ENCODE measurements around the gene MACROD2. TPM values are rescaled to one million over a fixed set of nuclear protein-coding genes. Genes with fewer than 3 reads are reported as not detected.

The MACROD2 gene
- total and polyA plus RNA-seq, 2 of the 4 experiments (the other 2 are of a cell fraction): not detected

- POLR2A ChIA-PET (ENCODE audit: unreplicated experiment): no interaction called here
- CTCF ChIA-PET: no interaction called here
- in situ Hi-C loops (cut with MboI; ENCODE audit: low sequenced_read_pairs): no loop called here
Observed at GRCh38 chr20:15918631-15919030, 1923.3 kb downstream of the MACROD2 start.

More at GRCh38 chr20:15918631-15919030, 1923.3 kb downstream of the MACROD2 start:
- no peak overlapping the region for H4K5ac ChIP-seq (ENCODE audit: low read depth, low read length)
- no TSS peak for BruUV-seq (replicated peaks)
- no peak overlapping the region for H2BK15ac ChIP-seq (ENCODE audit: low read depth, low read length)
- H3K9ac ChIP-seq (ENCODE audit: low read depth, low read length): no peak overlapping the region
- no peak overlapping the region for H3K4ac ChIP-seq (ENCODE audit: low read depth, low read length)
- H3K18ac ChIP-seq (ENCODE audit: low read depth, low read length): no peak overlapping the region
- H3K9me1 ChIP-seq (ENCODE audit: insufficient read depth, low read length): no peaks in the 10 kb centered on the region
- DNase-seq (no peak), ATAC-seq (ENCODE audit: low read depth) (no peak)
- H3K4me1 ChIP-seq (ENCODE audit: control insufficient read depth, insufficient read depth, low read length): no peaks in the 10 kb centered on the region
- TF ChIP-seq CHD1 (IDR thresholded peaks at IDR 0.05; ENCODE audit: low read depth, low read length) (no peak), USF2 (IDR thresholded peaks at IDR 0.05; ENCODE audit: low read depth, low read length) (no peak), FOS (IDR thresholded peaks at IDR 0.05; ENCODE audit: low read depth, low read length) (no peak), MAZ (IDR thresholded peaks at IDR 0.05; ENCODE audit: borderline replicate concordance, low read depth, low read length) (no peak), POLR2A (IDR thresholded peaks at IDR 0.05; ENCODE audit: low read depth, low read length) (no peak), CEBPB (IDR thresholded peaks at IDR 0.05; ENCODE audit: low read depth, low read length) (no peak)
- intact Hi-C loops (cut with micrococcal nuclease): no loop called here
- H2AFZ ChIP-seq (replicated peaks; ENCODE audit: low read length, poor library complexity): no peak overlapping the region
- no peak overlapping the region for H4K8ac ChIP-seq (ENCODE audit: low read depth in 2 of 2, low read length in 2 of 2)
- H3K9me3 ChIP-seq (ENCODE audit: control insufficient read depth, insufficient read depth, low read length): peaks cover 4% of the 10 kb centered on the region; the same call in 1 of the 2 replicates
- no peak overlapping the region for H3K14ac ChIP-seq (replicated peaks; ENCODE audit: low read depth, low read length)
- no peak overlapping the region for H4K91ac ChIP-seq (ENCODE audit: insufficient read depth, low read depth, low read length)
- H3K4me2 ChIP-seq (ENCODE audit: low read depth, low read length): no peak overlapping the region
- H3K56ac ChIP-seq (ENCODE audit: extremely low read depth, insufficient read depth, low read length): no peak overlapping the region
- no peak overlapping the region for H3K23ac ChIP-seq (ENCODE audit: low read depth, low read length)
- H2BK20ac ChIP-seq (ENCODE audit: low read depth, low read length): no peak overlapping the region
- H2AK5ac ChIP-seq (ENCODE audit: low read depth, low read length): no peak overlapping the region
- dilution Hi-C loops (cut with HindIII; ENCODE audit: low sequenced_read_pairs, unreplicated experiment): no loop called here
- no peak overlapping the region for H3K27ac ChIP-seq (ENCODE audit: insufficient read depth, low read length)
- WGBS, 2 experiments (ENCODE audit: extremely low coverage in 2 of 2, insufficient read length in 1 of 2): no CpG with 5 or more reads among the region's 3 CpGs
- no peaks in the 10 kb centered on the region for H3K36me3 ChIP-seq (ENCODE audit: control insufficient read depth, insufficient read depth, low read length)
- no peak overlapping the region for H2AK9ac ChIP-seq (replicated peaks; ENCODE audit: low read depth, low read length, poor library complexity)
- H3K79me1 ChIP-seq (ENCODE audit: low read depth in 1 of 2, low read length in 2 of 2): no peaks in the 10 kb centered on the region
- H2BK120ac ChIP-seq (ENCODE audit: low read depth, low read length): no peak overlapping the region
- H2BK5ac ChIP-seq (ENCODE audit: low read depth, low read length, poor library complexity, severe bottlenecking): no peak overlapping the region
- no peaks in the 10 kb centered on the region for H4K20me1 ChIP-seq (ENCODE audit: insufficient read depth, low read length)
- H3K4me3 ChIP-seq (ENCODE audit: insufficient read depth, low read depth, low read length): no peak overlapping the region
- no peaks in the 10 kb centered on the region for H3K27me3 ChIP-seq (ENCODE audit: control insufficient read depth, insufficient read depth, low read length)

Data from IMR-90 (cell line).